Spleen (tissue), 11 donors: ENCODE results near the gene FBXO46. TPM values are rescaled to one million over a fixed set of nuclear protein-coding genes. Genes with fewer than 3 reads are reported as not detected.
"Not testable (repeated sequence)": the region's sequence is repeated elsewhere in the genome, so short reads cannot be mapped to it uniquely, and the experiment has no call there.

Experiments used
- DNase-seq: peaks from one replicate; pipeline ENCODE4 v3.0.0-alpha.2; 2020
- H3K27ac ChIP-seq, 8 donors: fragments of 200-600 bp; sonication (generic) in 7 of 8; 1 replicate in 4 of 8; 2 replicates in 4 of 8; pipeline versions ENCODE4 v1.5.0 to v1.8.0; 2016 to 2021; ENCODE audit warnings: inconsistent platforms in 4 of 8, mild to moderate bottlenecking in 4 of 8, moderate library complexity in 1 of 8
- H3K27me3 ChIP-seq, 7 donors: fragments of 200-600 bp; sonication (generic) in 6 of 7; replicated peaks in 1 of 7; 1 replicate in 4 of 7; 2 replicates in 3 of 7; pipeline versions ENCODE4 v1.5.0 to v1.8.0; 2016 to 2021; ENCODE audit warnings: inconsistent platforms in 3 of 7, mild to moderate bottlenecking in 1 of 7
- H3K36me3 ChIP-seq, 6 donors: fragments of 200-600 bp; sonication (generic) in 5 of 6; 1 replicate in 4 of 6; 2 replicates in 2 of 6; pipeline versions ENCODE4 v1.5.0 to v1.8.0; 2016 to 2021; ENCODE audit warnings: inconsistent platforms in 2 of 6
- H3K4me1 ChIP-seq, 6 donors: fragments of 200-600 bp; sonication (generic) in 5 of 6; 1 replicate in 3 of 6; 2 replicates in 3 of 6; pipeline versions ENCODE4 v1.5.0 to v1.8.0; 2016 to 2021; ENCODE audit warnings: inconsistent platforms in 3 of 6
- H3K4me3 ChIP-seq, 8 donors: fragments of 200-600 bp; sonication (generic) in 7 of 8; 1 replicate in 4 of 8; 2 replicates in 4 of 8; pipeline versions ENCODE4 v1.5.0 to v1.8.0; 2016 to 2021; ENCODE audit warnings: inconsistent platforms in 4 of 8, mild to moderate bottlenecking in 4 of 8, moderate library complexity in 2 of 8
- H3K9me3 ChIP-seq, 8 donors: fragments of 200-600 bp; sonication (generic) in 7 of 8; 1 replicate in 4 of 8; 2 replicates in 4 of 8; pipeline versions ENCODE4 v1.5.0 to v1.8.0; 2016 to 2021; ENCODE audit warnings: inconsistent platforms in 4 of 8
- CTCF ChIP-seq, 11 experiments: fragments of 200-600 bp in 7 of 11; fragments of 450-650 bp in 4 of 11; sonication (generic) in 4 of 11; IDR thresholded peaks in 8 of 11; conservative IDR thresholded peaks in 3 of 11; 1 replicate in 7 of 11; 2 replicates in 4 of 11; pipeline versions ENCODE4 v1.4.0 to v1.8.0; 2016 to 2021; ENCODE audit warnings: antibody characterized with exemption in 11 of 11, inconsistent platforms in 4 of 11, mild to moderate bottlenecking in 1 of 11
- POLR2A ChIP-seq, 3 donors: fragments of 450-650 bp; IDR thresholded peaks; one replicate each; pipeline ENCODE4 v1.5.1; 2017; ENCODE audit warnings: antibody characterized with exemption in 3 of 3, mild to moderate bottlenecking in 1 of 3
- POLR2AphosphoS5 ChIP-seq, 3 donors: sonication (generic); formaldehyde crosslinking; IDR thresholded peaks; one replicate each; pipeline ENCODE4 v1.5.1; 2017; ENCODE audit warnings: antibody characterized with exemption in 3 of 3
- WGBS, 5 donors: extraction: QIAGEN DNeasy Blood & Tissue Kit in 3 of 5; methylation state at CpG; one replicate each; pipeline versions ENCODE4 v1.1.5 to v1.1.7; 2013 to 2018; 5-methylcytosine and 5-hydroxymethylcytosine counted together
- intact Hi-C: fragments of 100-400 bp; cut with DNase I; formaldehyde crosslinking; loops from one replicate; pipeline ENCODE4 v1.15.0; 2023; ENCODE audit warnings: low total_unique reads
- polyA plus RNA-seq, 3 donors: library from polyadenylated mRNA; stranded (reverse); fragments of 200-250 nt; gene quantifications; one replicate each; pipeline ENCODE4 v1.2.1, GENCODE V29; 2013
- total RNA-seq, 7 donors: library from RNA; depleted of rRNA in 3 of 7; stranded (reverse); fragments of >200 nt in 3 of 7; fragmentation: NEBNext Ultra II Directional in 4 of 7; extraction: Animal tissue kit (Norgen Biotek cat#: 25700) in 4 of 7; gene quantifications; one replicate each; pipeline versions ENCODE4 v1.1.0 to v1.2.1, GENCODE V29; 2016 to 2021
- donor health status: healthy with polysubstance abuse.
- donor health status: DM: no; HTN: no; CAD: no; lungs with moderate emphysema.
- donor health status: DM: no; HTN: no; CAD: no.
- donor health status: Bipolar disorder and iron deficiency.
- donor health status: healthy.
- donor health status: DM: no; HTN: no; CAD: no.
- donor health status: DM: yes; HTN: yes; CAD: no.

The FBXO46 gene
- total and polyA plus RNA-seq, 10 donors = 8.8 to 28.1 (median 18.1) TPM

GRCh38 chr19:45739498-45740439 lies 9.1 kb upstream of the FBXO46 start:
- H3K36me3 ChIP-seq = no peaks in the 10 kb centered on the region
- H3K27me3 ChIP-seq = peaks cover 0 to 16% (median 0%) of the 10 kb centered on the region in 7 donors
- WGBS, 5 donors = 69 to 91% (median 74%) methylated on average over 10 of the region's 10 CpGs
- intact Hi-C loops = no loop called here
- no peak overlapping the region for H3K4me3 ChIP-seq
- TF ChIP-seq POLR2AphosphoS5 (IDR thresholded peaks at IDR 0.05) (no peak), CTCF (IDR thresholded peaks at IDR 0.05 in 8 of 11, conservative IDR thresholded peaks at IDR 0.05 in 3 of 11) (no peak), POLR2A (IDR thresholded peaks at IDR 0.05) (no peak)
- peaks cover 0 to 8% (median 0%) of the 10 kb centered on the region in 6 donors for H3K4me1 ChIP-seq
- H3K9me3 ChIP-seq = no peaks in the 10 kb centered on the region
- H3K27ac ChIP-seq = no peak overlapping the region
- no peak for DNase-seq

GRCh38 chr19:45733160-45733810 lies 2.6 kb upstream of the FBXO46 start, which contains the start of gene MEIOSIN:
TSS of gene MEIOSIN (plus strand) at chr19:45733439. CDS start at chr19:45735377, 1,938 bp downstream.
- Histone ChIP-seq H3K4me1 (peaks cover 14 to 28% (median 20%) of the 10 kb centered on the region in 6 donors), H3K27me3 (no peaks in the 10 kb centered on the region), H3K36me3 (no peaks in the 10 kb centered on the region), H3K9me3 (no peaks in the 10 kb centered on the region), H3K27ac (no peak within 1 kb of the TSS), H3K4me3 (no peak within 1 kb of the TSS)
- DNase-seq = peak; percentile 76
- intact Hi-C loops = no loop called here
- WGBS, 5 donors = 93 to 96% (median 94%) methylated on average over 54 to 59 of the region's 59 CpGs
- TF ChIP-seq POLR2AphosphoS5 (IDR thresholded peaks at IDR 0.05) (no peak), POLR2A (IDR thresholded peaks at IDR 0.05) (no peak), CTCF (IDR thresholded peaks at IDR 0.05 in 8 of 11, conservative IDR thresholded peaks at IDR 0.05 in 3 of 11) (no peak)

GRCh38 chr19:45729800-45730290 lies 851 bp downstream of the FBXO46 start:
- H3K4me3 ChIP-seq = peak overlapping the region; percentile 49 to 94 (median 63)
- no peaks in the 10 kb centered on the region for H3K27me3 ChIP-seq
- H3K9me3 ChIP-seq = no peaks in the 10 kb centered on the region
- H3K4me1 ChIP-seq = peaks cover 14 to 57% (median 27%) of the 10 kb centered on the region in 6 donors
- TF ChIP-seq POLR2AphosphoS5 (IDR thresholded peaks at IDR 0.05) = no peak
- no peak for TF ChIP-seq CTCF (IDR thresholded peaks at IDR 0.05 in 8 of 11, conservative IDR thresholded peaks at IDR 0.05 in 3 of 11)
- no peak for TF ChIP-seq POLR2A (IDR thresholded peaks at IDR 0.05)
- WGBS, 5 donors = 7 to 24% (median 15%) methylated on average over 10 of the region's 10 CpGs
- peaks cover 0 to 14% (median 0%) of the 10 kb centered on the region in 6 donors for H3K36me3 ChIP-seq
- intact Hi-C loops = no loop called here
- DNase-seq = no peak
- peak overlapping the region in 5 of 8 donors; percentile 68 to 89 (median 86) for H3K27ac ChIP-seq

GRCh38 chr19:45728683-45729082 lies 2.0 kb downstream of the FBXO46 start:
- WGBS, 5 donors = 93 to 97% (median 96%) methylated on average over 18 of the region's 18 CpGs
- Histone ChIP-seq H3K4me1 (peaks cover 14 to 63% (median 27%) of the 10 kb centered on the region in 6 donors), H3K36me3 (peaks cover 0 to 19% (median 0%) of the 10 kb centered on the region in 6 donors)
- H3K4me3 ChIP-seq, H3K27me3 ChIP-seq, H3K9me3 ChIP-seq, DNase-seq, intact Hi-C loops, H3K27ac ChIP-seq: not testable (repeated sequence)

- H3K9me3 ChIP-seq, H3K4me3 ChIP-seq, H3K27me3 ChIP-seq, H3K27ac ChIP-seq, intact Hi-C loops, DNase-seq: not testable (repeated sequence)
- WGBS, 5 donors = 96 to 98% (median 97%) methylated on average over 11 of the region's 11 CpGs
- Histone ChIP-seq H3K4me1 (peaks cover 6 to 61% (median 27%) of the 10 kb centered on the region in 6 donors), H3K36me3 (peaks cover 0 to 54% (median 13%) of the 10 kb centered on the region in 6 donors)
Observed at GRCh38 chr19:45720065-45720464, 10.6 kb downstream of the FBXO46 start.
